ENCODE data around the gene ZNF91.
A peak's percentile ranks its signal among the peaks of the same experiment; 100 is the strongest.
"Not testable (repeated sequence)": the region's sequence is repeated elsewhere in the genome, so short reads cannot be mapped to it uniquely, and the experiment has no call there.

ZNF91 gene

DNA sequence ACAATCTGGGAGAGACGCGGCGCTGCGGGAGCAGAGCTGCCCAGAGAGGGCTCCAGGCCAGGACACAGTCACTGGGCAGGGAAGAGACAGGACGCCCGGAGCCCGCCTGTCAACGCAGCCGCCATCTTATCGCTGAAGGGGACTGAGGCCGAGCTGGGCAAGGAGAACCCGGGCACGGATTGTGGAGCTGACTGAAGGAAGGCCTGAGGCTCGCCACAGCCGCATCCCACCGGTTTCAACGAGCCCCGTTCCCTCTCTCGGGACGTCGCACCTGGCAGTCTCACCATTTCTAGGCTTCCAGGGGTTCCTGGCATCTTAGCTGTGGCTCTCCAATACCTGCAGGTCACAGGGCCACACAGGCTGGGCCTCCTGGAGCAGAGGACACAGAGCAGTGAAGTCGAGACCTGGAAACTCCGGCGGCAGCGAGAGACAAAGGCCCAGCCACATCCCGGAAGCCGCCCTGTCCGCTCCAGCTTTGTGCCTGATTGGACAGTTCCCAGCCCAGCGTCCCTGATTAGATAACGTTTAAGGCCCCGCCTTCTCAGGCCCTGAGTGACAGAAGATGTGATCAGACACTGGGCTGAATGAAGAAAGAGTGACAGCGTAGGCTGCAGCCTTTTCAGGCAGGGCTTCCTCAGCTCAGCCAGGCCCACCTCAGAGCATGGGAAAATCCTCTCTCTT is at the start of gene ZNF91:
ZNF91 (minus strand) TSS at position 431 of the 681 bp plus-strand sequence; CDS start at position 314, 117 bp downstream.
- peak; percentile 95 for DNase-seq

DNA sequence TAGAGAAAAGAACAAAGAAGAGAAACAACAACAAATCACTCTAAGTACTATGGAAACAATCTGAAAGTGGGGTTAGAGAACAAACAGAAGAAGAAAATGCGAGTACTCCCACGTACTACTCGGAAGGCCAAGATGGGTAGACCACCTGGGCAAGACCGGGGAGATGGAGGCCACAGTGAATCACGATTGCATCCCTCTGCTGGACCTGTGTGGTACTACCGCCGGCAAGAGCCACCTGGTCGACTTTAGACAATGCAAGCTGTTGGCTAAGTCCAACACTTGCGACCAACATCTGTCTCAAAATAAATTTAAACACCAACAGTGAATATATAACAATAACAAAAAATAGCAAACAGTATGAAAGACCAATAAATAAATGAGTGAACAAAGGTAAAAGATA is 45.5 kb upstream of the ZNF91 start:
- no peak for DNase-seq

DNA sequence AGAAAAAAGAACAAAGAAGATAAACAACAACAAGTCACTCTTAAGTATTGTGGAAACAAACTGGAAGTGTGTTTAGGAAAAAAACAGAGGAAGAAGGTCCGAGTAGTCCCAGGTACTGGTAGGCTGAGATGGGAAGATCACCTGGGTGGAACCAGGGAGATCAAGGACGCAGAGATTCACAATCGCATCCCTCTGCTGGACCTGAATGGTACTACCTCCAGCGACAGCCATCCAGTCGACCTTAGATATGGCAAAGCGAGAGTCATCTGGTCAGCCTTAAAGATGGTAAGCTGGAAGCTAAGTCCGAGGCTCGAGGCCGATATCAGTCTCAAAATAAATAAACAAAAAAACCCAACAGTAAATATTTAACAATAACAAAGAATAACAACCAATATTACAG is 44.9 kb upstream of the ZNF91 start:
- no peak for DNase-seq

DNA sequence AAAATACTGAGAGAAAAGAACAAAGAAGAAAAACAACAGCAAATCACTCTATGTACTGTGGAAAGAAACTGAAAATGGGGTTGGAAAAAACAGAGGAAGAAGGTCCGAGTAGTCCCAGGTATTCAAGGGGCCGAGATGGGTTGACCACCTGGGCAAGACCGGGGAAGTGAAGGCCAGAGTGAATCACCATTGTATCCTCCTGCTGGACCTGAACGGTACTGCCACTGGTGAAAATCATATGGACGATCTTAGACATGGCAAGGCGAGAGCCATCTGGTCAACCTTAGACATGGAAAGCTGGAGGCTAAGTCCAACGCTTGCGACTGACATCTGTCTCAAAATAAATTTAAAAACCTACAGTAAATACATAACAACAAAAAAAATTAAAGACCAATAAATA is 44.4 kb upstream of the ZNF91 start:
- DNase-seq: no peak

DNA sequence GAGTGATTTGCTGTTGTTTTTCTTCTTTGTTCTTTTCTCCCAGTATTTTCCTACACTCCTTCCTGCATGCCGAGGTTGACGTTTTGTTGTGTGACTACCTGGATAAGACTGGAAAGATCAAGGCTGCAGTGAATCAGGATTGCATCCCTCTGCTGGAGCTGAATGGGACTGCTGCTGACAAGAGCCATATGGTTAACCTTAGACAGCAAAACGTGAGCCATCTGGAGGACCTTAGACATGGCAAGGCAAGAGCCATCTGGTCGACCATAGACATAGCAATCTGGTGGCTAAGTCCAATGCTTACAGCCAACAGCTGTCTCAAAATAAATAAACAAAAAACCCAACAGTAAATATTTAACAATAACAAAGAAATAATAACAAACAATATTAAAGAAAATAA is 42.6 kb upstream of the ZNF91 start:
- DNase-seq: no peak

DNA sequence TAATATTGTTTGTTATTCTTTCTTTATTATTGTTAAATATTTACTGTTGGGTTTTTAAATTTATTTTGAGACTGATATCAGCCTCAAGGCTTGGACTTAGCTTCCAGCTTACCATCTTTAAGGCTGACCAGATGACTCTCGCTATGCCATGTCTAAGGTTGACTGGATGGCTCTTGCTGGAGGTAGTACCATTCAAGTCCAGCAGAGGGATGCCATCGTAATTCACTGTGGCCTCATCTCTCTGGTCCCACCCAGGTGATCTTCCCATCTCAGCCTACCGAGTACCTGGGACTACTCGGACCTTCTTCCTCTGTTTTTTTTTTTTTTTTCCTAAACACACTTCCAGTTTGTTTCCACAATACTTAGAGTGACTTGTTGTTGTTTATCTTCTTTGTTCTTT is 41.7 kb upstream of the ZNF91 start:
- no peak for DNase-seq

DNA sequence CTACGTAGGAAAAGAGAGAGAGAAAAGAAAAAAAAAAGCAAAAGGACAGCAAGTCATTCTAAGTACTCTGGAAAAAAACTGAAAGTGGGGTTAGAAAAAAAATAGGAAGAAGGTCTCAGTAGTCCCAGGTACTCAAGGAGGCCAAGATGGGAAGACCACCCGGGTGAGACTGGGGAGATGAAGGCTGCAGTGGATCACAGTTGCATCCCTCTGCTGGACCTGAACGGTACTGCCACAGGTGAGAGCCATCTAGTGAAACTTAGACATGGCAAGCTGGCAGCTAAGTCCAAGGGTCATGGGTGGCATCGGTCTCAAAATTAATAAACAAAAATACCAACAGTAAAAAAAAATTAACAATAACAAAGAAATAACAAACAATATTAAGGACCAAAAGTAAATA is 41.0 kb upstream of the ZNF91 start:
- DNase-seq: no peak

DNA sequence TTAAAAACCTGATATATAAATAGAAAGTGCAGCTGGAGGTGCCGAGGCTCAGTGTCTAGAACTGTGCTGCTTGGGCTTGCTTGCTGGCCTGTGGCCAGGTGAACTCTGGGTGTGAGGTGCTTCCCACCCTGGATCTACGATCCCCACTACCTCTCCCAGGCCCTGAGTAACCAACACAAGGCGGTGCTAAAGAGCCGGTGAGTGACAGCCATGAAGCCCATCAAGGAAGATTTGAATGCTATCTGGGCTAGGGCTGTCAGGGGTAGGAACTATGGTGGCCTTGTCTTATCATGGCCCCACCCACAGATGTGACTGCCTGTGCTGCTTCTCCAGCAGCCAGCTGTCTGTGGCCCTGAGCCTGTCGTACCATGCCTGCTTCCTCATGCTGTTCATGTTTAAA is 25.6 kb upstream of the ZNF91 start:
- DNase-seq: no peak

DNA sequence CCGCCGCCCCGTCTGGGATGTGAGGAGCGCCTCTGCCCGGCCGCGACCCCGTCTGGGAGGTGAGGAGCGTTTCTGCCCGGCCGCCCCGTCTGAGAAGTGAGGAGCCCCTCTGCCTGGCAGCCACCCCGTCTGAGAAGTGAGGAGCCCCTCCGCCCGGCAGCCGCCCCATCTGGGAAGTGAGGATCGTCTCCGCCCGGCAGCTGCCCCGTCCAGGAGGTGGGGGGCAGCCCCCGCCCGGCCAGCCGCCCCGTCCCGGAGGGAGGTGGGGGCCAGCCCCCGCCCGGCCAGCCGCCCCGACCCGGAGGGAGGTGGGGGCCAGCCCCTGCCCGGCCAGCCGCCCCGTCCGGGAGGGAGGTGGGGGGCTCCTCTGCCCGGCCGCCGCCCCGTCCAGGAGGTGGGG is 24.0 kb upstream of the ZNF91 start:
- DNase-seq: not testable (repeated sequence)

DNA sequence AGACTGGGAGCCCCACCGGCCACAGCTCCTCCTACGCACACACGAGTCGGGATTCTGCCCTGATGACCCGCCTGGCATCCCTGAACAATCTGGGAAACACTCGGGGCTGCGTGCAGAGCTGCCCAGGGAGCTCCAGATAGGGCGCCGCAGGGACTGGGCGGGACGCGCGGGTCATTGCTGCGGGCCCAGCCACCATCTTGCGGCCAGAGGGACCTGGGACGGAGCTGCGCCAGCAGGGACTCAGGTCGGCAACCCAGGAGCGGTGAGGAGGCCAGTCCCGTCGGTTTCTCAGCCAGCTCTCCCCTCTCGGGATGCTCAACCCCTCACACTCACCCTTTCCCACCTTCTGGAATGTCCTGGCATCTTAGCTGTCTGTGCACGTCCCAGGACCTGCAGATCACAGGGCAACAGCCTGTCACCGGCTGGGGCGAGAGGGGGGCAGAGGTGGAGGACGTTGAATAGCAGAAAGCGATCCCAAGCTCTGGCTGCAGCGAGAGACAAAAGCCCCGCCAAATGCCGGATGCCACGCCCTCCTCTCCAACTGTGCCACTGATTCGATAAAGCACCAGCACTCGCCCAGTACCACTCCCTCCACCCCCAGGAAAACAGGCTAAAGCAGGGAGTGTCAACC is 20.4 kb upstream of the ZNF91 start:
- no peak for DNase-seq

DNA sequence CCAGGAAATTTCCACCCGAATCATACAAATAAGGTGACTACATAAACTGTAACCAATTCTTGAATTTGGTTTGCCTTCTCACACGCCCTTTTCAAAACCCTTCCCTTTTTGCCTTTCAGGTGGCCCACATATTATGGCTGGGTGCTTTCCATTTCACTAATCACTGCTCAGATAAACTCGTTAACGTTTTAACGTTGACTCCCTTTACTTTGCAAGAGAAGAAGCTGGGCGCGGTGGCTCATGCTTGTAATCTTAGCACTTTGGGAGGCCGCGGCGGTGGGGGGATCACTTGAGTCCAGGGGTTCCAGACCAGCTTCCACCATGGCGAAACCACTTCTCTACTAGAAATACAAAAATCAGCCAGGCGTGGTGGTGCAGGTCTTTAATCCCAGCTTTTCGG is 19.8 kb upstream of the ZNF91 start:
- no peak for DNase-seq

DNA sequence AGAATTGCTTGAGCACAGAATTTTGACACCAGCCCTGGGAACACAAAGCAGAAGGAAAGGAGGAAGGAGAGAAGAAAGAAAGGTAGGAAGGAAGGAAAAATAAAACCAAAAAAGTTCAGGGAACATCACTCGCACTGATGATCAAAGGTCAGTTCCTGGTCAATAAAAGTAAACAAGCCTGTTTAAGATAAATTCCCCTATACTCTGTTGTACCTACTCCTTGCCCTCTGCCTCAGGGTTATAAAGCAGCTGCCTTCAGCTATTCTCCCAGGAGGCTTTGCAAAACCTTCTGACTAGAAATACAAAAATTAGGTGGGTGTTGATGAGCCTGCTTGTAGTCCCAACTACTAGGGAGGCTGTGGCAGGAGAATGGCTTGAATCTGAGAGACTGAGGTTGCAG is 14.9 kb upstream of the ZNF91 start:
- no peak for DNase-seq

DNA sequence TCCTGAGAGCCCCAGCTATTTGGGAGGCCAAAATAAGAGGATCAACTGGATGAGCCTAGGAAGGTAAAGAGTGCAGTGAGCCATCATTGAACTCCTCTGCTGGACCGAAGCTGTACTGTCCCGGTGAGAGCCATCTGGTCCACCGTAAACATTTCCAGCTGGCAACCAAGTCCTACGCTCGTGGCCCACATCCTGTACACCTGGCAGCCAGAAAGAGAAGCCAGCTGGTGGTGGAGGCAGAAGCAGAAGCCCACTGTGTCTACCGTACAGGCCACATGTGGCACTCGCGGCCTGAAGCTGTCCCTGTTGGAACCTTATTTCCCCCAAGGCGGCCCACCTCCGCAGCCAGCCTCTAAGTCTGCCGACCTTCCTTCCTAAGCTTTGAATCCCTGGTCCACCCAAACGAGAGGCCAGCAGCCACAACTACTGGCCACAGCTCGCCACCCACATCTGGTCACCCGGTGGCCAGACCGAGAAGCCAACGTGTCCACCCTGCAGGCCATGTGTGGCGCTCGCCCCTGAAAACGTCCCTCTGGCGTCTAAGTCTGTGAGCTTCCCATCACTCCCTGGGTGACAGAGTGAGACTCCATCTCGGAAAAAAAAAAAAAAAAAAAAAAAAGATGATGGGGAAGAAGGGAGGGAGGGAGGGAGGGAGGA is 14.2 kb upstream of the ZNF91 start:
- DNase-seq: no peak

DNA sequence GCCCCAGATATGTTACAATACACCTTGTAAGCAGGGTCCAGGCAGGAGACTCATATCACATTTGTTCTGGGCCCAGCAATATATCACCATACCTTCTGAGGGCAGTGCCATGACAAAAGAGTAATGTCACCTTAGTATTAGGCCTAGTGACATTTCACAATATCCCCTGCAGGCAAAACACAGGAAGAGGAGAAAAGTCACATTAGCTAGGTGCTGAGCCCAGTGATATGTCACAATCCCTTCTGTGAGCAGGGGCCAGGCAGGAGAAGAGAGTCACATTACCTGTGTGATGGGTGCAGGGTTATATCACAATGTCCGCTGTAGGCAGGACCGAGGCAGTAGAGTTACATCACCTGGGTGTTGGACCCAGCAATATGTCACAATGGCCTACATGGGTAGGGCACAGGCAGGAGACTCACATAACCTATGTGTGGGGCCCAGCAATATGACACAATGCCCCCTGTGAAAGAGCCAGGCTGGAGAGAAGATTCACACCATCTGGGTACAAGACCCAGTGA is 12.4 kb upstream of the ZNF91 start:
- DNase-seq: no peak

DNA sequence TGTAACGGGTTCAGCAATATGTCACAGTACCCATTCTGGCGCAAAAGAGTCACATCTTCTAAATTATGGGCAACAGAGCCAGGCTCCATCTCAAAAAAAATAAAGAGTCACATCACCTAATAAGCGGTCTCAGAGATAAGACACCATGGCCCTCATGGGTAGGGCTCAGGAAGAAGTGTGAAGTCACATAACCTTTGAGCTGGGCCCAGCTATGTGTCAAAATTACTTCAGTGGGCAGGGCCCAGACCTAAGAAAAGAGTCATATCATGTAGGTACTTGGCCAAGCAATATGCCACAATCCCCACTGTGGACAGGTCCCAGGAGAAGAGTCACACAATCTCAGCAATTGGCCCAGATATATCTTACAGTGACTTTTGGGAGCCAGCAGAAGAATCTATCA is 11.4 kb upstream of the ZNF91 start:
- DNase-seq: no peak

DNA sequence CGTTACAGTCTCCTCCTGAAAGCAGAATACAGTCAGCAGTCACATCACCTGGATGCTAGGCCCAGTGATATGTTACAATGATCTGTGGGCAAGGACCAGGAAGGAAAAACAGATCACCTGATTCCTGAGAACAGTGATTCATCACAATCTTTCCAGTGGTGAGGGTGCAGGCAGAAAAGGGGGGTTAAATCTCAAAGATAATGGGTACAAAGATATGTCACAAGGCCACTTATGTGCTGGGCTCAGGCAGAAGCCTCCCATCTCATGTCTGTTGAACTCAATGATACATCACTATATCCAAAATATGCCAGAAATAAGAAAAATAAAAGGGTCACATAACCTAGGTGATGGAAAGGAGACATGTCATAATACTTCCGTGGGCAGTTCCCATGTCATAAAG is 10.8 kb upstream of the ZNF91 start:
- no peak for DNase-seq

DNA sequence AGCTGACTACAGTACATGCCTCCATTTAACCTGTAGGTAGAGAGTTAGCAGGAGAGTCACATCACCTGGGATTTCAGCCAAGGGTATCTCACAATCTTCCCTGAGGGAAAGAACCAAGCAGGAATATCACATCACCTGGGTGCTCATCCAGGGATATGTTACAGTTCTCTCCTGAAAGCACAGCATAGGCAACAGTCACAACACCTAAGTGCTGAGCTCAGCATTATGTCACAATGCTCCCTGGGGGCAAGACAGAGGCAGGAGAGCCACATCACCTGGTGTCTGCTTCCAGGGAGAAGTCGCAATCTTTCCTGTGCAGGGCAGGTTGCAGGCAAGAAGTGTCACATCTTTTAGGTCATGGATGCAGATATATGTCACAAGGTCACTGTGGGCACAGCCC is 9.4 kb upstream of the ZNF91 start:
- DNase-seq: no peak

DNA sequence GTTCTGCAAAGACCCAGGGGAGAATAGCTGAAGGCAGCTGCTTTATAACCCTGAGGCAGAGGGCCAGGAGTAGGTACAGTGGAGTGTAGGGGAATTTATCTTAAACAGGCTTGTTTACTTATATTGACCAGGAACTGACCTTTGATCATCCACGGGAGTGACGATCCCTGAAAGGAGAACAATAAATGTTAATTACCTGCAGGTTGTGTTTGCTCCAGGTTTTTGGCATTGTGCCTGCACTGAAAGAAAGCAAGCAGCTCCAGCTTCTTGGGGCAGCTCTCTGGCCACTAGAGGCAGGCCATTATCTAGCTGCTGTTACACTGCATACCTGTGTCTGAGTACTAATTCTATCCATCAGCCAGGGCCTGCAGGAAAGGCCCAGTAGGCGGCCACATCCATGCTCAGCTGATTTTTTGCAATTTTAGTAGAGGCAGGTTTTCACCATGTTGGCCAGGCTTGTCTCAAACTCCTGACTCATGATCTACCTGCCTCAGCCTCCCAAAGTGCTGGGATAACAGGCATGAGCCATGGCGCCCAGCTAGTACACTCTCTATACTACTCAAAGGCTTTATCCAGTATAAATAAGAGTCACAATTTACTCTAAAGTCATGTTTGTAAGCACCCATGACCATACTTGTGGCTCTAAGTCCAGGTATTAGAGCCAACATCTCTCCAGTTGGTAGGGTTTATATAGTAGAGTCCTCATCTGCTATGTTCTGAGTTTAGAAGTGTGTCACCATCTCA is 8.5 kb upstream of the ZNF91 start:
- no peak for DNase-seq

DNA sequence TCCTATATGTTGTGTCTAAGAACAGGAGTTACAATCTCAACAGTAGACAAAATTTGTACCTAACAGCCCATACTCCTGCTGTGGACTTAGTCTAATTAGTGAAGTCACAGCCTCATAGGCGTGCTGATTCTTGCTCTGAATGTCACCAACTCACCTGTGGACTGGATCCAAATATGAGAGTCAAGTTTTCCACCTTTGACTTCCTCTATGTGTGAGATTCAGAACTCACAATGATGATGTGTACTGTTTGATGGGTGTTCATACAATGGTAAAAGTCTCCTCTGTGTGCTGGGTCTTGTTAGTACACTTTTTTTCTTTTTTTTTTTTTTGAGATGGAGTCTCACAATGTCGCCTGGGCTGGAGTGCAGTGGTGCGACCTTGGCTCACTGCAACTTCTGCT is 7.8 kb upstream of the ZNF91 start:
- no peak for DNase-seq

DNA sequence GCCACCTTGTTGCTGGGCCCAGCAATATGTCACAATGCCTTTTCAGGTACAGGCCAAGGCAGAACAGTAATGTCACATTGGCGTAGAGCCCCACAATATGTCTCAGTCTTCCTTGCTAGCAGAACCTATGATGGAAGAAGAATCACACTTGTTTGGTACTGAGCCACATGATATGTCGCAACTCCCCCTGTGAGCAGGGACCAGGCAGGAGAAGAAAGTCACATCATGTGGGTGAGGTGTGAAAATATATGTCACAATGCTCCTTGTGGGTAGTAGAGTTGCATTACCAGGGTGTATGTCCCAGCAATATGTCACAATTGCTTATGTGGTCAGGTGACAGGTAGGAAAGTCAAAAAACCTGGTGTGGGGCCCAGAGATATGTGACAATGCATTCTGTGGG is 7.1 kb upstream of the ZNF91 start:
- no peak for DNase-seq

DNA sequence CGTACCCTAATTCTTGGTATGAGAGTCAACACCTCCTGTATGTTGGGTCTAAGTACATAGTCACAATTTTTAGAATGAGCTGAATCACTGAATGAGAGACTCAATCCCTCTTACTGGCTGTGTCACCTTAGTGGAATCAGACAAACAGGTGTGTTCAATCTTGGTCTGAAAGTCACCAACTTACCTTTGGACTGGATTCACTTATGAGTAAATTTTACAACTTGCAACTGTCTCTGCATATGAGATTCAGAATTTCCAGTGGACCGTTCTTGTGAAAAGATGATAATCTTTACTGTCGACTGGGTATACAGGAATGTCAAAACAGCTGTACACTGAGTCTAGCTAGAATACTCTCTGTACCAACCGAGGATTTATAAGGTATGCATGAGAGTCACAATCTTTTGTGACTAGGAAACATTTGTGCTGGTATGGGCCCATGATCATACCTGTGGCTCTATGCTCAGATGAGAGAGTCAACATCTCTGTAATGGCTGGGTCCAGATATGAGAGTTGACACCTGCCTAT is 5.9 kb upstream of the ZNF91 start:
- no peak for DNase-seq

DNA sequence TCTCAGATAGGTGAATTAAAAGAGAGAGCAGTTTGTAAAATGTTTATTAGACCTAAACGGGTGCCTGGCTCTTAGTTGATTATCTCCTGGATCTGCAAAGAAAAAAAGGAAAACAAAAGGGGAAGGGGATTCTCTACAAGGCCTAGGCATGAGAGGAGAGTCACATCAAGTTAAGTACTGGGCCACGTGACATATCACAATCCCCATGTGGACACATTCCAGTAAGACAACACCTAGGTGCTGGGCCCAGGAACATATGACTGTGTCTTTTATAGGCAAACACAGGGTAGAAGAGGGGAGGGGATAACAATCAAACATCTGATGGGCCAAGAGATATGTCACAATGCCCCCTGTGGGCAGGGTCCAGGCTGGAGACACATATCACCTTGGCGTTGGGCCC is 4.2 kb upstream of the ZNF91 start:
- DNase-seq: no peak

DNA sequence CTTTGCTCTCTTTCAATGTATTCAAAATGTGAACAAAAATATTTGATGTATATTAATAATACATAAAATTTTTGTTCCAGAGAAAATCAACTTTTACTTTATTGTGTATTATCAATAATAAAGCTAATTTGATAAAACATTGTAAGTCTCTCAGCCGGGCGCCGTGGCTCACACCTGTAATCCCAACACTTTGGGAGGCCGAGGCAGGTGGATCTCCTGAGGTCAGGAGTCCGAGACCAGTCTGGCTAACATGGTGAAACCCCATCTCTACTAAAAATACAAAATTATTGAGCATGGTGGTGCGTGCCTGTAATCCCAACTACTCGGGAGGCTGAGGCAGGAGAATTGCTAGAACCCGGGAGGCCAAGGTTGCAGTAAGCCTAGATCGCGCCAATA is 449 bp upstream of the ZNF91 start:
- DNase-seq: not testable (repeated sequence)

Data from CD4-positive, alpha-beta T cell treated with Interleukin-10 for 1 hour (primary cell).